ENCODE results near the gene SSX2IP.

SSX2IP gene

DNA sequence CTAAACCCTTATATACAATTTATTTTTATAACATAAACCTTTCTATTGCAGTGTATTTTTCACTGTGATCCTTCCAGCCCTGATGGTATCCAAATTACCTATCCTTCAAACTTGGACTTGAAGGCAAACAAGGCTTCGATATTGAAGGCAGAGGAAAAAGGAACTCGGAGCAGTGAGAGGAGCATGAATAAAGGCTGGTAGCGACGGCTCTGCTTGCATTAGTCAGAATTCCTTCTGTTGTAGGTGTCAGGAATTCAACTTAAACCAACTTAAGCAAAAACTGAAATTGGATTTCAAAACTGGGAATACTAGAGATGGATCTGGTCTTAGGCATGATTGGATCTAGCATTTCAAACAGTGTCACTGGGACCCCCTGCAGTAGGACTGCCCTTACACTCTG is 17.8 kb upstream of the SSX2IP start:
- no peak for DNase-seq

- DNase-seq: no peak
Measured at GRCh38 chr1:84705513-84705912, 15.3 kb upstream of the SSX2IP start.

- DNase-seq: no peak
Measured at GRCh38 chr1:84704872-84705417, 14.7 kb upstream of the SSX2IP start.

- DNase-seq: no peak
Measured at GRCh38 chr1:84703431-84703830, 13.2 kb upstream of the SSX2IP start.

DNA sequence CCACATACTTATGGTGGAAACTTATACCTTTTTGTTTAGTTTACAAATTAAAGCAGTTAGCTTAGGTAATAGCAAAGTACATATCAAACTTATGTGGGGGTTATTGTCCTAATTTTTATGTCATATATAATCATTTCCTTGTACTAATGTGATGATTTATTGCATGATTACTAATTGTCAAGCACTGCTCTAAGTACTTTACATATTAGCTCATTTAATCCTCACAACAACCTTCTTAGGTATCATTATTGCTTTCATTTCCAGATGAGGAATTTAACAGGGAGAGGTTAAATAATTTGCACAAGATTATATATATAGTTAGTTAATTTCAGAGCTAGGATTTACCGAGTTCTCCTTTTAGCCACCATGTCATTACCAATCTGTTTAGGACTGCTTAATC is 11.9 kb upstream of the SSX2IP start:
- no peak for DNase-seq

GRCh38 chr1:84701376-84701775 is 11.1 kb upstream of the SSX2IP start:
- DNase-seq: no peak

DNA sequence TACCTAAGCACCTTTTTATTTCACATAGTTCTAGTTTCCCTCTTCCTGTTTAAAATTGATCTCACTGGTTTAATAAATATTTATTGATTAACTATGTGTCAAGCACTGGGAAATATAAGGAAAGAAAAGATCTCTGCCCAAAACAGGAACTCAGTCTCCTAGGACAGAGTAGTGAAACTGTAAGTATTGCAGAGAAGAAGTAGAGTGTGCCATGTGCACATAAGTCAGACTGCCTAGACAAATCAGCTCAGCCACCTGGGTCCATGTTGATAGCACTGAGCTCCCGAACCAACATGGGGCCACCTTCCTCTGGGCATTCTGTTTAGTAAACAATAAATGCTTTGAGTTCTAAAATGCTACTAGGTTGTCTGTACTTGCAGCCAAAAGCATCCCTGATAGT is 9.8 kb upstream of the SSX2IP start:
- no peak for DNase-seq

DNA sequence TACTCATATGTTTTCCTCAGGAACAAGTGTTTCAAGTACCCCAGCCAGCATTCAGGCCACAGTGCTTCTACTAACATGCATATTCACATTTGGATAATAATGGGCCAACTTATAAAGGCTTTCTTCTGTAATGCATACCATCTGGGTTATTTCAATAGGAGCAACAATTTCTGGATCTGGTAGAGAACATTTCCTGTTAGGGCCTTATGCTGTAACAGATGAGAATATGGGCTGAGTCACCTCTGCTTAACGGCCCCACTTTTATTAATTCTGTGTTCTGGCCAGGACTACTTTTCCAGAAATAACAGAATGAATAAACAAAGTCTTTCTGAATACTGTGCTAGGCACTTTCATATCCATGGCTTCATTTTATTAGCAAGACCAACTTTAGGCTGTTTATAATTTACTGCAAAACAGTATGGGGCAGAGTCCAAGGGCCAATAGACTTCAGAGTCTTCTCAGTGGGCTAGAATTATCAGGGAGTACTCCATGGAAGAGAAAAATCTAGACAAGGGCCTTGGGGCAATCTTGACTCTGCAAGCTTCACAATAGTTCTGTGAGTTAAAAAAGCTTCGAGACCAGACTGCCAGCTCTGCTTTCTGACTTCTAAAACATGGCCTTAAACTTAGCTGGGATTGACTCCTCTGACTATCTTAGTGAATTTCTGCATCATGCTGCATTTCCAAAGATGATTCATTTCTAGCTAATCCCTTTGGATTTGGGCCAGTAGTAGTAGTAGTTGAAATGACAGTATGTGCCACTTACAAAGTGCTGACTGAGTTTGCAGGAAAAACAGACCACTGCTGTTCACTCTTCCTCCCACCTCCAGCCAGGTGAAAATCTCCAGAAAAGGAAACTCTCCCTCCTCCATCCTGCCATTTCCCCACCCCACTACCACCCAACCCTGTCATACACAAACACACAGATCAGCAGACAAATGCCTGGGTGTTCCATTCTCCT is 8.2 kb upstream of the SSX2IP start:
- DNase-seq: no peak

- DNase-seq: no peak
Measured at GRCh38 chr1:84693785-84694184, 3.5 kb upstream of the SSX2IP start.

GRCh38 chr1:84693005-84693404 is 2.7 kb upstream of the SSX2IP start:
- DNase-seq: no peak

- no peak for DNase-seq
Measured at GRCh38 chr1:84692391-84692790, 2.1 kb upstream of the SSX2IP start.

GRCh38 chr1:84691122-84691783 is 992 bp upstream of the SSX2IP start:
- no peak for DNase-seq

DNA sequence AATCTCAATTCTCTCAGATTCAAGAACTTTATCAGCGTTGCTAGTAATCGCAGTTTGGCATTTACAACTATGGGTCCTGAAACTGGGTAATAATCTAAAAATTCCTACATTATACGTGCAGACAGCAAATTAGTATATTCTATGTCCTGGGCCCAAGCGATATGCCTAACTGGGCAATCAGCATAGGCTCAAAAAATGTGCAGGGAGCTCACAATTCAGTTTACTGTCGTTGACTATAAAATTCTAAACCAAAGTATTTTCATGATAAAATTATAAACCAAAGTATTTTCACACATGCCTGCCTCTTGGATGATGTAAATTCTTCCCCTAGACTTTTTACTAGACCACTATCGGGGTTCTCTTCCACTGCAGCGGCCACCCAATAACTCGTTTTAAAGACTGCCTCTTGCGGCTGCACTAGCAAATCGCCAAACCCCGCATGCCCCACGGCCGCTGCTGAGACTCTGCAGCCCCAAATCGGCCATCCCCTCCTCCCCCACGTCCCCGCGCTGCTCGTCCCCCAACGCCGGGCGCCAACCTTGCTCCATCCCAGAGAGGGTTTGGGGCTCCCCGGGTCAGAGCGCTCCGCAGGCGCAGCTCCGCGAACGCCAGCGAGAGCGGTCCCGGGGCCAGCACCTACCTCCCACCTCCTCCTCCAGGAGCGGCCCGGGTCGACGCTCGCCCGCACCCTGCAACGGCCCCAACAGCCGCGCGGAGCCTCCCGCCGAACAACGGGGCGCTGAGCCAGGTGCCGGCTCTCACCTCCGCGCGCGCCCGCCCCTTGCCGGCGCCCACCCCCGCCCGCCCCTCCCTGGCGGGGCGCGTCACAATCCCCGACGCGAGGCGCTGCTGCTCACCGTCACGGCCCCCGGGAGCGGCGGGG is 506 bp downstream of the SSX2IP start:
- peak; percentile 81 for DNase-seq

- no peak for DNase-seq
Measured at GRCh38 chr1:84688463-84689061, 1.7 kb downstream of the SSX2IP start.

DNA sequence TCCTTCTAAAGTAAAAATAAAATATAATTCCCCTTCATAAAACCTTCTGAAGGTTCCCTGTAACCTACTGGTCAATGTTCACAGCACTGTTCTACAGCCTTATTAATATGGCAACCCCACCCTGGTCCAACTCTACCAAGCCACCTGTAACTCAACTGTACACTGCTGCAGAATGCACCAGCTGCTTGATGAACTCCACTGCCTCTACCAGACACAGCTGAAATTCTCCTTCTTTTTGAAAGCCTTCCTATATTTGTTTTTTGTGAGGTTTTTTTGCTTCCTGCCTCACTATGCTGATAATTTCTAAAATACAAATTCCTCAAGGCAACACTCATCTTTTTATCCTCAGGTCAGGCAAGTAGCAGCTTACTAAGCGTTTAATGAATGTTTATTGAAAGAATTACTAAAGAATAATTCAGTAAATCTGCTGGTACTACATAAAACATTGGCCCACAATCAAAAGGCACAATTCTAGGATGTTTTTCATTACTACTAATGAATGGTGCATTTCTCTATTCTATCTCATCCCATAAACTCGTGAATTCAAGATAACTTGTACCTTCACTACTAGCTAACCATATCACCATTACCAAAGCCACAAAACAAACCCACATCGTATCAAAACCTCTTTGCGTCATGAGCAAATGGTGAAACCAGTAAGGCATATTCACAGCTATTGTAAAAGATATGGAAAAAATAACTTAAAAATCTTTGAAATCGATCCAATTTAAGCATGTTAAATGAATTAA is 2.4 kb downstream of the SSX2IP start:
- DNase-seq: no peak

GRCh38 chr1:84686223-84686622 is 4.0 kb downstream of the SSX2IP start:
- DNase-seq: no peak

- no peak for DNase-seq
Measured at GRCh38 chr1:84683508-84683907, 6.8 kb downstream of the SSX2IP start.

DNA sequence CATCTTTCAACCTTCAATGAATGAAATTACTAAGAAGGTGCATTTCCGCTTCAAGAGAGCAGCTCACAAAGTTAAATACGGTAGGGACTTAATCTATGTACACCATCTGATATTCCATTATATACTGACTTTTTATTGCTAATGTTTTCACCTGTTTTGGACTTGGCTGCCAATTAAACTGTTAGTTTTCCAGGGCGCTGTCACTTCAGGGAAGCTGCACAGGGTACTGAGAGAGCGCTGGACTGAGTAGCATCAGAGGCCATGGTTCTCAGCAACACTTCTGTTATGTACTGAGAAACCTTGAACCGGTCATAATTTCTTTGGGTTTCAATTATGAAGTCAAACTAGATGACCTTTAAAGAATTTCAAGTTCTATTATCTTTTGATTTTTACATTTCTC is 8.2 kb downstream of the SSX2IP start:
- DNase-seq: no peak

- DNase-seq: no peak
Measured at GRCh38 chr1:84677415-84678099, 12.7 kb downstream of the SSX2IP start.

- DNase-seq: no peak
Measured at GRCh38 chr1:84675631-84676030, 14.6 kb downstream of the SSX2IP start.

GRCh38 chr1:84675106-84675505 is 15.2 kb downstream of the SSX2IP start:
- no peak for DNase-seq

All from NCI-H1417 treated with DMSO at 0.1 percent for 48 hours (cell line).